ENCODE data around the gene ASCL1.

- TF ChIP-seq CTCF (IDR thresholded peaks at IDR 0.05), result no peak
- TF ChIP-seq ZNF302 (CRISPR knock-in tag; IDR thresholded peaks at IDR 0.05), result no peak
- no peak for TF ChIP-seq RFX5 (IDR thresholded peaks at IDR 0.05)
- no peak for TF ChIP-seq EP300 (IDR thresholded peaks at IDR 0.05)
- no peak for TF ChIP-seq POLR2AphosphoS2 (conservative IDR thresholded peaks at IDR 0.05; ENCODE audit: low read length)
- TF ChIP-seq, protein P1, sequence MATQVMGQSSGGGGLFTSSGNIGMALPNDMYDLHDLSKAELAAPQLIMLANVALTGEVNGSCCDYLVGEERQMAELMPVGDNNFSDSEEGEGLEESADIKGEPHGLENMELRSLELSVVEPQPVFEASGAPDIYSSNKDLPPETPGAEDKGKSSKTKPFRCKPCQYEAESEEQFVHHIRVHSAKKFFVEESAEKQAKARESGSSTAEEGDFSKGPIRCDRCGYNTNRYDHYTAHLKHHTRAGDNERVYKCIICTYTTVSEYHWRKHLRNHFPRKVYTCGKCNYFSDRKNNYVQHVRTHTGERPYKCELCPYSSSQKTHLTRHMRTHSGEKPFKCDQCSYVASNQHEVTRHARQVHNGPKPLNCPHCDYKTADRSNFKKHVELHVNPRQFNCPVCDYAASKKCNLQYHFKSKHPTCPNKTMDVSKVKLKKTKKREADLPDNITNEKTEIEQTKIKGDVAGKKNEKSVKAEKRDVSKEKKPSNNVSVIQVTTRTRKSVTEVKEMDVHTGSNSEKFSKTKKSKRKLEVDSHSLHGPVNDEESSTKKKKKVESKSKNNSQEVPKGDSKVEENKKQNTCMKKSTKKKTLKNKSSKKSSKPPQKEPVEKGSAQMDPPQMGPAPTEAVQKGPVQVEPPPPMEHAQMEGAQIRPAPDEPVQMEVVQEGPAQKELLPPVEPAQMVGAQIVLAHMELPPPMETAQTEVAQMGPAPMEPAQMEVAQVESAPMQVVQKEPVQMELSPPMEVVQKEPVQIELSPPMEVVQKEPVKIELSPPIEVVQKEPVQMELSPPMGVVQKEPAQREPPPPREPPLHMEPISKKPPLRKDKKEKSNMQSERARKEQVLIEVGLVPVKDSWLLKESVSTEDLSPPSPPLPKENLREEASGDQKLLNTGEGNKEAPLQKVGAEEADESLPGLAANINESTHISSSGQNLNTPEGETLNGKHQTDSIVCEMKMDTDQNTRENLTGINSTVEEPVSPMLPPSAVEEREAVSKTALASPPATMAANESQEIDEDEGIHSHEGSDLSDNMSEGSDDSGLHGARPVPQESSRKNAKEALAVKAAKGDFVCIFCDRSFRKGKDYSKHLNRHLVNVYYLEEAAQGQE (IDR thresholded peaks at IDR 0.05), result no peak
- no peak for TF ChIP-seq MYC (IDR thresholded peaks at IDR 0.05; ENCODE audit: borderline replicate concordance, low read length)
- no peak for TF ChIP-seq ELK1 (IDR thresholded peaks at IDR 0.05; ENCODE audit: low read depth, low read length)
- TF ChIP-seq MAFK (IDR thresholded peaks at IDR 0.05; ENCODE audit: partially characterized antibody), result no peak
- TF ChIP-seq, protein P2, sequence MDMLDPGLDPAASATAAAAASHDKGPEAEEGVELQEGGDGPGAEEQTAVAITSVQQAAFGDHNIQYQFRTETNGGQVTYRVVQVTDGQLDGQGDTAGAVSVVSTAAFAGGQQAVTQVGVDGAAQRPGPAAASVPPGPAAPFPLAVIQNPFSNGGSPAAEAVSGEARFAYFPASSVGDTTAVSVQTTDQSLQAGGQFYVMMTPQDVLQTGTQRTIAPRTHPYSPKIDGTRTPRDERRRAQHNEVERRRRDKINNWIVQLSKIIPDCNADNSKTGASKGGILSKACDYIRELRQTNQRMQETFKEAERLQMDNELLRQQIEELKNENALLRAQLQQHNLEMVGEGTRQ (IDR thresholded peaks at IDR 0.05), result no peak
- TF ChIP-seq RCOR1 (IDR thresholded peaks at IDR 0.05; ENCODE audit: low read depth, low read length), result no peak
These were observed 13.8 kb downstream of the ASCL1 start for GRCh38 chr12:102971227-102971626.
